HG03095 (cell line): ENCODE measurements around the gene ZC3HAV1L.
"Not testable (repeated sequence)": the region's sequence is repeated elsewhere in the genome, so short reads cannot be mapped to it uniquely, and the experiment has no call there.

Experiments used
- ATAC-seq: cut with Tn5 transposase; IDR thresholded peaks from one replicate; pipeline ENCODE4 v1.9.1; 2021; ENCODE audit warnings: moderate library complexity; ENCODE audit not compliant: unreplicated experiment

Gene ZC3HAV1L

GRCh38 chr7:139022286-139022685, 13.6 kb downstream of the ZC3HAV1L start:
- ATAC-seq: no peak

GRCh38 chr7:139018910-139019309, 16.9 kb downstream of the ZC3HAV1L start:
- ATAC-seq: no peak

GRCh38 chr7:139016931-139017511, 18.8 kb downstream of the ZC3HAV1L start:
- peak; percentile 94 for ATAC-seq

GRCh38 chr7:139011373-139011772, 24.5 kb downstream of the ZC3HAV1L start:
- no peak for ATAC-seq

GRCh38 chr7:139004321-139005090, 31.3 kb downstream of the ZC3HAV1L start:
- ATAC-seq: no peak

GRCh38 chr7:138999414-138999813, 36.4 kb downstream of the ZC3HAV1L start:
- no peak for ATAC-seq

- no peak for ATAC-seq
Observed at GRCh38 chr7:138992052-138992531, 43.8 kb downstream of the ZC3HAV1L start.

GRCh38 chr7:138987686-138988085, 48.2 kb downstream of the ZC3HAV1L start:
- ATAC-seq: no peak

GRCh38 chr7:138982204-138982623, 53.6 kb downstream of the ZC3HAV1L start:
- no peak for ATAC-seq

- ATAC-seq: peak; percentile 82
Observed at GRCh38 chr7:138981332-138982203, 54.3 kb downstream of the ZC3HAV1L start, which contains the start of gene KIAA1549. KIAA1549 (minus strand) TSS chr7:138981389; CDS start chr7:138981269, 120 bp downstream.

GRCh38 chr7:138980563-138981291, 55.1 kb downstream of the ZC3HAV1L start:
- peak; percentile 43 for ATAC-seq

GRCh38 chr7:138979988-138980562, 55.8 kb downstream of the ZC3HAV1L start:
- ATAC-seq: no peak

GRCh38 chr7:138979226-138979979, 56.4 kb downstream of the ZC3HAV1L start:
- ATAC-seq: no peak

GRCh38 chr7:138978541-138979184, 57.2 kb downstream of the ZC3HAV1L start:
- ATAC-seq: no peak

- not testable (repeated sequence) for ATAC-seq
Observed at GRCh38 chr7:138976161-138976560, 59.7 kb downstream of the ZC3HAV1L start.
